IMR-90 (cell line): Measurements from ENCODE around the gene KCNQ2. TPM values are rescaled to one million over a fixed set of nuclear protein-coding genes. Genes with fewer than 3 reads are reported as not detected.

ENCODE experiments used
- ATAC-seq: fragments of 200-7000 bp; cut with Tn5 transposase; 2 replicates; pipeline ENCODE4 v1.9.1; 2020; ENCODE audit warnings: low read depth, mild to moderate bottlenecking, moderate library complexity
- BruUV-seq: library from RNA; stranded (reverse); fragments of 400-500 nt; replicated peaks from 2 replicates; lab custom pipeline; 2021; lab: Mats Ljungman, UMichigan
- CTCF ChIA-PET: fragments of 300-600 bp; formaldehyde crosslinking; extraction: SDS; loops from one replicate; lab custom pipeline; 2021; ENCODE audit warnings: antibody characterized with exemption; lab: Yijun Ruan, JAX
- POLR2A ChIA-PET: fragments of 300-600 bp; sonication (Branson Sonifier 250); formaldehyde crosslinking; loops from one replicate; lab custom pipeline; 2022; ENCODE audit warnings: antibody characterized with exemption; ENCODE audit not compliant: unreplicated experiment; lab: Charles Lee
- DNase-seq: peaks from one replicate; pipeline ENCODE4 v3.0.0; 2013
- H2AFZ ChIP-seq: replicated peaks from 2 replicates; pipeline ENCODE3; 2013; ENCODE audit warnings: low read length, mild to moderate bottlenecking; ENCODE audit not compliant: poor library complexity
- H2AK5ac ChIP-seq: 2 replicates; pipeline ENCODE4 v1.6.1; 2013; ENCODE audit warnings: low read depth, low read length, inconsistent platforms
- H2AK9ac ChIP-seq: replicated peaks from 2 replicates; pipeline ENCODE3; 2013; ENCODE audit warnings: mild to moderate bottlenecking, low read depth, low read length, moderate library complexity; ENCODE audit not compliant: poor library complexity
- H2BK120ac ChIP-seq: 2 replicates; pipeline ENCODE4 v1.6.1; 2013; ENCODE audit warnings: low read depth, low read length, inconsistent platforms
- H2BK15ac ChIP-seq: 3 replicates; pipeline ENCODE4 v1.6.1; 2013; ENCODE audit warnings: low read depth, low read length, inconsistent platforms
- H2BK20ac ChIP-seq: 2 replicates; pipeline ENCODE4 v1.6.1; 2013; ENCODE audit warnings: low read depth, mild to moderate bottlenecking, inconsistent platforms, low read length, moderate library complexity
- H2BK5ac ChIP-seq: 2 replicates; pipeline ENCODE4 v1.6.1; 2013; ENCODE audit warnings: mild to moderate bottlenecking, low read depth, low read length, inconsistent platforms; ENCODE audit not compliant: poor library complexity, severe bottlenecking
- H3K14ac ChIP-seq: replicated peaks from 2 replicates; pipeline ENCODE4 v1.6.1; 2013; ENCODE audit warnings: low read depth, low read length, inconsistent platforms
- H3K18ac ChIP-seq: 2 replicates; pipeline ENCODE4 v1.6.1; 2013; ENCODE audit warnings: low read depth, low read length, control low read depth
- H3K23ac ChIP-seq: 2 replicates; pipeline ENCODE4 v1.6.1; 2013; ENCODE audit warnings: low read depth, low read length, inconsistent platforms
- H3K27ac ChIP-seq: 2 replicates; pipeline ENCODE4 v1.5.1; 2013; ENCODE audit warnings: mild to moderate bottlenecking, control low read depth, low read length; ENCODE audit not compliant: insufficient read depth
- H3K27me3 ChIP-seq: 2 replicates; pipeline ENCODE4 v1.6.1; 2013; ENCODE audit warnings: low read length; ENCODE audit not compliant: control insufficient read depth, insufficient read depth
- H3K36me3 ChIP-seq: 2 replicates; pipeline ENCODE4 v1.6.1; 2013; ENCODE audit warnings: low read length, mixed read lengths; ENCODE audit not compliant: control insufficient read depth, insufficient read depth
- H3K4ac ChIP-seq: 2 replicates; pipeline ENCODE4 v1.6.1; 2013; ENCODE audit warnings: low read depth, low read length, inconsistent platforms
- H3K4me1 ChIP-seq: 2 replicates; pipeline ENCODE4 v1.6.1; 2013; ENCODE audit warnings: low read length, mixed read lengths; ENCODE audit not compliant: control insufficient read depth, insufficient read depth
- H3K4me2 ChIP-seq: 2 replicates; pipeline ENCODE4 v1.6.1; 2013; ENCODE audit warnings: low read depth, mild to moderate bottlenecking, control low read depth, low read length, moderate library complexity
- H3K4me3 ChIP-seq: 2 replicates; pipeline ENCODE4 v1.5.1; 2013; ENCODE audit warnings: low read depth, mild to moderate bottlenecking, control low read depth, low read length, moderate library complexity; ENCODE audit not compliant: insufficient read depth
- H3K56ac ChIP-seq: 2 replicates; pipeline ENCODE4 v1.6.1; 2013; ENCODE audit warnings: low read length, inconsistent platforms; ENCODE audit not compliant: insufficient read depth; ENCODE audit errors: extremely low read depth
- H3K79me1 ChIP-seq, 2 experiments: 2 replicates each; pipeline ENCODE4 v1.6.1; 2013; ENCODE audit warnings: low read length in 2 of 2, inconsistent platforms in 1 of 2, low read depth in 1 of 2
- H3K9ac ChIP-seq: 2 replicates; pipeline ENCODE4 v1.6.1; 2013; ENCODE audit warnings: low read depth, low read length, control low read depth
- H3K9me1 ChIP-seq: 2 replicates; pipeline ENCODE4 v1.6.1; 2013; ENCODE audit warnings: low read length, inconsistent platforms; ENCODE audit not compliant: insufficient read depth
- H3K9me3 ChIP-seq: 2 replicates; pipeline ENCODE4 v1.6.1; 2013; ENCODE audit warnings: low read length; ENCODE audit not compliant: control insufficient read depth, insufficient read depth
- H4K20me1 ChIP-seq: 2 replicates; pipeline ENCODE4 v1.6.1; 2013; ENCODE audit warnings: low read length, inconsistent platforms; ENCODE audit not compliant: insufficient read depth
- H4K5ac ChIP-seq: 2 replicates; pipeline ENCODE4 v1.6.1; 2013; ENCODE audit warnings: mild to moderate bottlenecking, low read depth, low read length, control low read depth
- H4K8ac ChIP-seq, 2 experiments: 2 replicates each; pipeline ENCODE4 v1.6.1; 2013; ENCODE audit warnings: low read depth in 2 of 2, low read length in 2 of 2, control low read depth in 1 of 2, inconsistent platforms in 1 of 2
- H4K91ac ChIP-seq: 2 replicates; pipeline ENCODE4 v1.6.1; 2013; ENCODE audit warnings: low read depth, low read length, inconsistent platforms; ENCODE audit not compliant: insufficient read depth
- BHLHE40 ChIP-seq: fragments of 150-350 bp; IDR thresholded peaks from 2 replicates; pipeline ENCODE4 v1.6.1; 2016; ENCODE audit warnings: mild to moderate bottlenecking, low read depth, low read length
- MAFK ChIP-seq: IDR thresholded peaks from 2 replicates; pipeline ENCODE4 v1.6.1; 2012; ENCODE audit warnings: low read depth, low read length, improper control_type of control experiment
- MAZ ChIP-seq: IDR thresholded peaks from 2 replicates; pipeline ENCODE4 v1.6.1; 2012; ENCODE audit warnings: low read depth, mild to moderate bottlenecking, low read length, improper control_type of control experiment, moderate library complexity, borderline replicate concordance
- MXI1 ChIP-seq: IDR thresholded peaks from 2 replicates; pipeline ENCODE4 v1.6.1; 2012; ENCODE audit warnings: low read depth, mild to moderate bottlenecking, low read length, moderate library complexity, borderline replicate concordance
- WGBS, 2 experiments: methylation state at CpG; one replicate each; pipeline versions ENCODE4 v1.1.5 to v1.1.7; 2013; ENCODE audit warnings: missing lambda C conversion rate in 2 of 2; ENCODE audit not compliant: insufficient read length in 1 of 2; ENCODE audit errors: extremely low coverage in 2 of 2; 5-methylcytosine and 5-hydroxymethylcytosine counted together
- dilution Hi-C: fragments of 300-500 bp; cut with HindIII; formaldehyde crosslinking; loops from one replicate; pipeline ENCODE4 v1.14.3; 2018; ENCODE audit warnings: low sequenced_read_pairs; ENCODE audit not compliant: unreplicated experiment
- in situ Hi-C: fragments of 300-500 bp; cut with MboI; formaldehyde crosslinking; loops from 3 replicates; pipeline ENCODE4 v1.14.3; 2019; ENCODE audit warnings: low sequenced_read_pairs, inconsistent platforms, mixed read lengths
- intact Hi-C: fragments of 100-400 bp; cut with micrococcal nuclease; formaldehyde crosslinking; loops from 2 replicates; pipeline ENCODE4 v1.10.0; 2022
- polyA plus RNA-seq, 3 experiments: library from polyadenylated mRNA; depleted of rRNA; stranded (reverse); fragments of >200 nt; gene quantifications; 2 replicates each; pipeline ENCODE4 v1.2.3, GENCODE V29; 2012; ENCODE audit warnings: low replicate concordance in 1 of 3
- total RNA-seq: library from RNA; depleted of rRNA; stranded (reverse); fragments of >200 nt; gene quantifications from 2 replicates; pipeline ENCODE4 v1.2.3, GENCODE V29; 2012
- TF ChIP-seq, protein P1 (sequence below): conservative IDR thresholded peaks from 2 replicates; pipeline ENCODE4 v1.5.1; 2012; ENCODE audit warnings: mild to moderate bottlenecking, low read depth, low read length, improper control_type of control experiment

Gene KCNQ2
- total and polyA plus RNA-seq, 2 of the 4 experiments (the other 2 are of a cell fraction), result 0.02 TPM; not detected in 1

DNA sequence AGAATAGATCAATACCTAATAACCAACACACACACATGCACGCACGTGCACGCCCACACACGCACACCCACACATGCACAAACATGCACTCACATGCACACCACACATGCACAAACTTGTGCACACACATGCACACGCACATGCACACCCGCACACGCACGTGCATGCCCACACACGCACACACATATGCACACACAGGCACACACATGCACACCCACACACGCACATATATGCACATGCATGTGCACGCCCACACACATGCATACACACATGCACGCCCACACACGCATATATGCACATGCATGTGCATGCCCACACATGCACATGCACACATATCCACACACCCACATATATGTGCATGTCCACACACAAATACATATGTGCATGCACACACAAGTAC lies 85.1 kb downstream of the KCNQ2 start:
- TF ChIP-seq, protein P1, sequence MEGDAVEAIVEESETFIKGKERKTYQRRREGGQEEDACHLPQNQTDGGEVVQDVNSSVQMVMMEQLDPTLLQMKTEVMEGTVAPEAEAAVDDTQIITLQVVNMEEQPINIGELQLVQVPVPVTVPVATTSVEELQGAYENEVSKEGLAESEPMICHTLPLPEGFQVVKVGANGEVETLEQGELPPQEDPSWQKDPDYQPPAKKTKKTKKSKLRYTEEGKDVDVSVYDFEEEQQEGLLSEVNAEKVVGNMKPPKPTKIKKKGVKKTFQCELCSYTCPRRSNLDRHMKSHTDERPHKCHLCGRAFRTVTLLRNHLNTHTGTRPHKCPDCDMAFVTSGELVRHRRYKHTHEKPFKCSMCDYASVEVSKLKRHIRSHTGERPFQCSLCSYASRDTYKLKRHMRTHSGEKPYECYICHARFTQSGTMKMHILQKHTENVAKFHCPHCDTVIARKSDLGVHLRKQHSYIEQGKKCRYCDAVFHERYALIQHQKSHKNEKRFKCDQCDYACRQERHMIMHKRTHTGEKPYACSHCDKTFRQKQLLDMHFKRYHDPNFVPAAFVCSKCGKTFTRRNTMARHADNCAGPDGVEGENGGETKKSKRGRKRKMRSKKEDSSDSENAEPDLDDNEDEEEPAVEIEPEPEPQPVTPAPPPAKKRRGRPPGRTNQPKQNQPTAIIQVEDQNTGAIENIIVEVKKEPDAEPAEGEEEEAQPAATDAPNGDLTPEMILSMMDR, result no peak
- TF ChIP-seq MXI1, result no peak
- no peak for TF ChIP-seq MAZ
- no peak for TF ChIP-seq MAFK
- TF ChIP-seq BHLHE40, result no peak
- Histone ChIP-seq H3K27ac (no peak overlapping the region), H3K18ac (no peak overlapping the region), H3K23ac (no peak overlapping the region), H2AK9ac (no peak overlapping the region), H2BK120ac (no peak overlapping the region), H3K4me3 (no peak overlapping the region), H3K9ac (no peak overlapping the region), H2AK5ac (no peak overlapping the region), H3K56ac (no peak overlapping the region), H3K4me2 (no peak overlapping the region), H4K5ac (no peak overlapping the region), H4K8ac (no peak overlapping the region), H2BK20ac (no peak overlapping the region), H3K9me3 (peaks cover 14% of the 10 kb centered on the region), H4K91ac (no peak overlapping the region), H3K79me1 (no peaks in the 10 kb centered on the region), H4K20me1 (no peaks in the 10 kb centered on the region), H3K14ac (no peak overlapping the region), H3K36me3 (no peaks in the 10 kb centered on the region), H3K27me3 (no peaks in the 10 kb centered on the region; the same call in 1 of the 2 replicates), H3K9me1 (no peaks in the 10 kb centered on the region), H3K4me1 (no peaks in the 10 kb centered on the region), H2BK5ac (no peak overlapping the region), H3K4ac (no peak overlapping the region), H2AFZ (no peak overlapping the region), H2BK15ac (no peak overlapping the region)
- WGBS, 2 experiments, result 88% methylated on average over 8 of the region's 13 CpGs; no CpG with 5 or more reads in 1 of the 2 experiments
- POLR2A ChIA-PET, result no interaction called here
- dilution Hi-C loops (no loop called here), intact Hi-C loops (no loop called here), in situ Hi-C loops (no loop called here)
- DNase-seq (no peak), ATAC-seq (no peak)
- CTCF ChIA-PET, result no interaction called here
- no TSS peak for BruUV-seq
